NCI-H146 treated with DMSO at 0.1 percent for 48 hours (cell line): ENCODE data around the gene CPNE8.

ENCODE experiments used
- DNase-seq: peaks from one replicate; lab custom pipeline; 2025; ENCODE audit not compliant: unreplicated experiment; lab: John Stamatoyannopoulos, UW

CPNE8 gene

GRCh38 chr12:38898001-38898684 lies 7.2 kb downstream of the CPNE8 start:
- no peak for DNase-seq

DNA sequence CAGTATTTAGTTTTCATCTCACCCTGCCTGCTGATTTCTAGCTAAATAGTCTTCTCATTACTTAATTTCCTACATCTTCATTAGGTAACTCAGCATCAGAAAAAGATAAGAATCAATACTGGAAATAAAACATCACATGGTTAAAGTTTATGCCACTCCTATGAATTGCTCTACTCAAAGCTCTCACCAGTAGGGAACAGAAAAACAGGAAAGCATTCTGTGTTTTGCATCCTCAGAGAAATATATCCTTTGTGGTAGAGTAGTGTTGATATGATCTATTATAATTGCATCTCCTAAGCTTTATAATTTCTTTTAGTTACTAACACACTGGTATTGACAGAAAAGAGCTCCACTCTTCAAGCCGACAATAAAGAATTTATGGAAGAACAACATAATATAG lies 9.9 kb downstream of the CPNE8 start:
- DNase-seq, result no peak

GRCh38 chr12:38892976-38893375 lies 12.4 kb downstream of the CPNE8 start:
- no peak for DNase-seq

DNA sequence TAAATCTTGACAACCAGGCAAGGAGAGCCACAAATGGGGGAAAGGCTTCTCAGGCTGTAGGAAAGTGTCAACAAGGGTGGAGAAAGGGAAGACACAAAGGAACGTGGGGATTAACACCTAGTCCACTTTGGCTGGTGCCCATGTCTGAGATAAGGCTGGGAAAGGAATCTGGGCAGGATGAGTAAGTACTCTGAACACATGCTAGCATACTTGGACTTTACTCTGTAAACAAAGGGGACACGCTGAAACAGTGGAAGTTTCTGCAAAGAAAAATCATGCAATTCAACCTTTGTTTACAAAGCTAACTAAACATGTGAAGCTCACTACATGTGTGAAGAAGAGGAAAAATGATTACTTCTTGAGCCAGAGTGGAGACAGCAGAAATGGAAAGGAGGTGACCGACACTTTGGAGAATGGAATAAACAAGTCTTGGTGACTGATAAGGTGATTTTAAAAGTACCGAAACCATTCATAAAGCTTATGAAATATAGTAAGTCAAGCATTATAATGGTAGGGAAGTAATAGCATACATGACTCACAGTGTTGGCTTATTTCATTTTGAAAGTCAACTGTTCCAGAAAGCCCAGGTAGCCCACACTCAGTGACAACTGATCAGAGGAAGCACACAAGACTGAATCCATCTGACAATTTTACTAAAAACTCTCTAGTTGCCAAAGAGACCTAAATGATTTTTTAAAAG lies 13.2 kb downstream of the CPNE8 start:
- DNase-seq, result no peak

- DNase-seq, result no peak
Measured at GRCh38 chr12:38890102-38890855, 15.1 kb downstream of the CPNE8 start.

- DNase-seq, result no peak
Measured at GRCh38 chr12:38889297-38889815, 16.0 kb downstream of the CPNE8 start.

DNA sequence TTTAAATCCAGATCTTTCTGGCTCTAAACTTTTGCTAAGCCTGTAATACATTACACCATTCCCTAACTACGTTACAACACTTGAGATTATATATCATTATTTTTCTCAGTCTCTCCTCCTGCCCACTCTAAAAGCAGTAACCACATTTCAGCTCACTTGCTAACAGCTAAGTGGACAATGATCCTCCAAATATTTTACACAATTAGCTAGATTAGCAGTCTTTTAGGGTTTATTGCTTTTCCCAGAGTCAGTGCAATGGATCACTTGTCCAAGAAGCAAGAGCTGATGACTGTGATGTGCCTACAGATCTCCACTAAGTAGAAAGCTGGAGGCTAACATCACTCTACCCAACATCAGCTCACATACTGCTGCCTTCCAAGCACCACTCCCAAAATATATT lies 17.6 kb downstream of the CPNE8 start:
- no peak for DNase-seq

DNA sequence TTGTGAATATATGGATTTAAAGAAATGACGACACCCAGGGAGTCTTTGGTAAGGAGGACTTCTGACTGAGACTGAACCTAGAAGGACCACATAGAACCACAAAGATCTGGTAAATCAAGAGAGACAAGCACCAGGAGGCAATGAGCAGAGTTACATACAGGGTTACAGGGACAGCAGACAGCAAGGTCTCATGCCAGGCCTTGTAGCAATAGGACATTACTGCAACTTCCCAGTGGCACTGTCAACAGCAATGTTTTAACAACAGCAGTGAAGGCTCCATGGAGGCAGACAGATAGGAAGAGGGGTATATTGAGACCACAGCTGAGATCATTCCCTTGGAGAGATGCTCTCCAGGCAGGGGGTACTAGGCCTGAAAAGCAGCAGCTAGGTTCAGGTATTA lies 18.5 kb downstream of the CPNE8 start:
- DNase-seq, result no peak

GRCh38 chr12:38886064-38886463 lies 19.3 kb downstream of the CPNE8 start:
- no peak for DNase-seq

- no peak for DNase-seq
Measured at GRCh38 chr12:38884666-38885065, 20.7 kb downstream of the CPNE8 start.

DNA sequence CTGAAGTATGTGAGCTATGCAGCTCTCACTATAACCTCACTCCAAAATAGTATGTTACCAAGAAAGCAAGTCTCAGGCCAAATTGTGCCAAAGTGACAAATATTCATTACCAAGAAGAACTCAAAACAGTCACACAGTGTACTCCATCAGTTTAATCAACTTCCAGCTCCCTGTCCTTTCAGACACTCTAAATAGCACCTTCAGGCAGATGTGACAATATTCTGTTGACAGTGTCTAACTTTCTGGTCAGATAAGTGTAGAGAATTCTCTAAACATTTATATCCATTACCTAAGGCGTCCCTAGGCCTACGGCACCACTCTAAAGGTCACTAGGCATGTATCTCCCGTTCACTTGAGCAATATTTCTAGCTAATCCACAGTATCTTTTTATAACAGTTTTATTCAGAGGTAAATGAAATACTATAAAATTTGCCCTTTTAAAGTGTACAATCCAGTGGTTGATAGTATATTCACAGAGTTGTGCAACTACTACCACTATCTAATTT lies 21.7 kb downstream of the CPNE8 start:
- DNase-seq, result no peak

GRCh38 chr12:38880288-38880687 lies 25.1 kb downstream of the CPNE8 start:
- DNase-seq, result no peak

DNA sequence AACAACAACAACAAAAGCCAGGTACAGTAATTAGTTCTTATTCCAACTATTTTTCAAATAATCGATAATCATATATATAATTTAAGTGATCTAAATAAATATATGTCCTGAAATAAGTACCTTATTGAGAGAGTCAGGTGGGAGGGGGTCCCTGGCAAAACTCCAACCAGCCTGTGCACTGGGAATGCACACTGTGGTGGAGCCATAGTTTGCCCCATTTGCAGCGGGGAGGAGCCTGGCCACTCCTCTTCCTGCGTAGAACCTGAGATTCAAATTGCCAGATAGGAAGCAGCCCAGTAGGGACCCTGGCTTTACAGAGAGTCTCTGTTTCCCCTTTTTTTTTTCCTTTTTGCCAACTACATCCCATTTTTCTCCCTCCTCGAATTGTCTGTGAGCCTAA lies 26.4 kb downstream of the CPNE8 start:
- no peak for DNase-seq

- DNase-seq, result no peak
Measured at GRCh38 chr12:38878333-38878705, 27.1 kb downstream of the CPNE8 start.

DNA sequence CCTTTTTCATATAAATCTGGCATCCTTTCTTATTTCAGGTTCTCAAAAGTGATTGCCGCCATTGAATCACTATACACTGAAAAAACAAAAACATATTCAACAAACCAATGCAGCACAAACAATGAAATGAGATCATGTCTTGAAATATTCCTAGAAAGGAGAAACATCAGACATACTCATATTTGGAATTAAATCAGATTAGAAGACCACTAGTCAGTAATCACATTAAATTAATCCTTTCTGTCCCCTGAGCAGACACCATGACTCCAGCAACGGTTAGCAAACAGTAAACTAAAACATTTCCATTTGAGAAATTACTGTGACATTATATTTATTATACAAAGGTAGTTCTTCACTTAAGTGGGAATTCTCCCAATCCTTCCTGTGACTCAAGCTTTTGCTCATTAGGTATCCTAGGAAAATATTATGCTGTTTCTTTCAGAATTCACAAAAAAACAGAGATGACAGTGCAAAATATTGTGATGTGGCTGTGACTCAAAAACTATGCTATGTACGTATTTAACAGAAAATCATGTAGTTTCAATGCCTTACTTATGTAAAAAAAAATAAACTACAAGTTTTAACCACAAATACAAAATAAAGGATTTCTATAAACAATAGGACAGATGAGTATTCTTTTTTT lies 29.7 kb downstream of the CPNE8 start:
- no peak for DNase-seq

DNA sequence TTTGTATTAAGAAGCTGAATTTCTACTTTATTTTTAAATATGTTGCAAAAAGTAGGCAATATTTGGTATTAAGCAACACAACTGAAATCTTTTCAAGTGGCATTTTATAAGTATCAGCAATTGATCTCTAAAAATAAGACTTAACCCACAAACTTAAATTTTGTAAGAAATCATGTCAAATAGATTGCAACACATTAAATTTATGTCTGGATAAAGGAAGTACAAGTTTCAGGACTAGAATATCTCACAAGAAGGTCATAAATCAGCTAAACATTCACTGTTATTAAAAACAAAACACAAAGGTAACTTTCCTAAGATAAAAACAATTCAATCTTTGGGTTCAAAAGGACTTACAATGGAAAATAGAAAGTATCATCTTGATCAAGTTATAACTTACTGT lies 32.8 kb downstream of the CPNE8 start:
- no peak for DNase-seq

- no peak for DNase-seq
Measured at GRCh38 chr12:38872156-38872555, 33.2 kb downstream of the CPNE8 start.

DNA sequence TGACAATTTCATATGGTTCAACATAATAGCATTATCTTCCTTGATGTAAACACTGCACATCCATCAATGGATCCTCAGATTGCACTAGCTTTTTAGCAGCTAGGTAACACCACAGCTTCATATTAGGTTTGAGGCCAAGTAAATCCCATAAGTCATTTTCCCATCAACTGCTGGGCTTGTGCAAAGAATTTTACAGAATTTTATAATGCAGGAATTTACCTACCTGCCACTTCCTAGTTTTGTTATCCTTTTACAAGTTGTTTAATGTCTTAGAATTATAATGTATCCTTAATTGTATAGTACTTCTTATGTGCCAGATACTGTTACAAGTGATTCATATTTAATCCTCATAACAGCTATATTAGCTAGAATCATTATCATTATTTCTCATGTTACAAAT lies 36.4 kb downstream of the CPNE8 start:
- no peak for DNase-seq

GRCh38 chr12:38850461-38850860 lies 54.9 kb downstream of the CPNE8 start:
- no peak for DNase-seq

GRCh38 chr12:38847247-38847646 lies 58.1 kb downstream of the CPNE8 start:
- DNase-seq, result no peak

DNA sequence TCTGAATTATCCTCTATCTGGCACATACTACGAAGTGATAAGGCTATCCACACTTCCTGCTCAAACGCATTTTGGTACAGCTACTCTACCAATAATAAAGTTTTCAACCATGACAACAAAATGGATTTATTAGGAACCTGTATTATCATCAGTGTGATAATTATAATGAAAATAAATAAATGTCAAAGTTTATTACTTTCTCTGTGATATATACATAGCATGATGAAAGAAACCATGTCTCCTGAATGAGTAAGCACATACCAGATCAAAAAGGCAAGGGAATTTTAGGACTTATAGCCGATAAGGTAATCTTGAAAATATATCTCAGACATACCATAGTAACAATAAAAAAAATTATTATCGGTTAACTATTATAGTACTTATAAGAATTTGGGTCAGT lies 61.1 kb downstream of the CPNE8 start:
- no peak for DNase-seq
